SK-N-SH (cell line): ENCODE results near the gene AEBP1.

ENCODE experiments used
- FOXJ3 ChIP-seq: sonication (generic); formaldehyde crosslinking; IDR thresholded peaks from 2 replicates; pipeline ENCODE4 v1.5.1; 2020; ENCODE audit warnings: mild to moderate bottlenecking, missing genetic modification reagents
- SIN3A ChIP-seq: IDR thresholded peaks from 2 replicates; pipeline ENCODE4 v1.6.1; 2012; ENCODE audit warnings: low read depth, mild to moderate bottlenecking, low read length, moderate library complexity, borderline replicate concordance

DNA sequence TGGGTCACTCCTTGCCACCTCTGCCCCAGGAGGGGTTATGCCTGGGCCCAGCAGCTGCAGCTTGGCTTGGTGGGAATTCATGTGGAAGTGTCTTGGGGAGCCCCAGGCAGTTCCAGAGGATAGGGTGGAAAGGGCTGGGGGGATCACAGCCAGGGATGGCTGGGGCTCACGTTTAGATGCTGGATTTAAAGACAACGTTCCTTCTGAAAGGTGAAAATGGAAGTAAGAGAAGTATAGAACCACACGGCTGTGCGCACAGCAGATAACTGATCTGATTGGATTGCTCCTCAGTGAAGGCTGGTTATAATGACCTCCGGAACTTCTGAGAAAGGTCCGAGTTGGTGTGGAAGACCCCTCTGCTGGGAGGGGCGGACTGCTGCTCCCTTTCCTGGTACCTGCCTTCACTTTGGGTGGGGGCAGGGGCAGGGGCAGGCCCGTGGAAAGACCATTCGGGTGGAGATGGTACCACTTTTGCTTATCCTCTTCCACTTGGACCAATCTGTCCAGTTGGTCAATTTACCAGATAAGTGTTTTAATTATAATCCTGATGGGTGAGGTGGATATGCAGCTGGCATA lies 44.9 kb downstream of the AEBP1 start:
- TF ChIP-seq SIN3A, result no peak
- TF ChIP-seq FOXJ3 (CRISPR knock-in tag), result no peak
